NOMO-1 treated with DMSO at 0.1 percent for 48 hours (cell line): Measurements from ENCODE around the gene RND1.
"Not testable (repeated sequence)": the region's sequence is repeated elsewhere in the genome, so short reads cannot be mapped to it uniquely, and the experiment has no call there.

Source experiments
- DNase-seq: peaks from one replicate; lab custom pipeline; 2025; ENCODE audit not compliant: unreplicated experiment; lab: John Stamatoyannopoulos, UW

Gene RND1

DNA sequence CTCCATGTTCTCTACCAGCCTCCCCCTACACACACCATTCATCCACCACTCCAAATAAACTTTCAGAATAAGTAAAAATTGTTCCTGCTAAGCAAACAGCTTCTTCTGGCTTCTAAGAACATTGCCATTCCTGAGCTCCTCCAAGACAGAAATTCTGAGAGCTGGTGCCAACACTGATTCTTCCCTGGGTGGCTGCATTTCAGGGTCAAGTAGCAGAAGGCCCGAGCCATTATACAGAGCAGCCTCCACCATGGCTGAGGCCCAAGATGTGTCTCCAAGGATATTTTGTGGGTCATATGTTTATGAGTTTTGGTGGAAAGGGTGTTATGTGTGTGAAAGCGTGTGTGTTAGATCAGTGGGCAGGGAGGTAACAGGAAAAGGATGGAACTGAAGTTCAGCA is 3.5 kb upstream of the RND1 start:
- DNase-seq: no peak

DNA sequence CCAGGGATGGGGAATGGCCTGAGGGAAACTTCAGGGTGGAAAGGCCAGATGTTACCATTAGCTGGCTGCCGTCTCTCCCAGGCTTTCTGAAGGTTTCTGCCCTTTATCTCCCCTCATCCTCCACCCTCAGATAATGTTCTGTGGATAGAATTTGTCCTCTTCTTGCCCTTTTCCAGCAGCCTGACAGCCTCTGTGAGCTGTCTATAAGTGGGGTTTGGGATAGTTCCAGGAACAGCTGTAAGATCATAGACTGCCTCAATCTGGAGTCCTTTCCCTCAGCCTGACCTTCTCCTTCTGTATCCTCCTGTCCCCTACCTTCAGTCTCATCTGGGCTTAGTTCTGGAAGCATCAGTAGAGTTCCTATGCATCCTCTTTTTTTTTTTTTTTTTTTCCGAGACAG is 2.8 kb upstream of the RND1 start:
- DNase-seq: no peak

DNA sequence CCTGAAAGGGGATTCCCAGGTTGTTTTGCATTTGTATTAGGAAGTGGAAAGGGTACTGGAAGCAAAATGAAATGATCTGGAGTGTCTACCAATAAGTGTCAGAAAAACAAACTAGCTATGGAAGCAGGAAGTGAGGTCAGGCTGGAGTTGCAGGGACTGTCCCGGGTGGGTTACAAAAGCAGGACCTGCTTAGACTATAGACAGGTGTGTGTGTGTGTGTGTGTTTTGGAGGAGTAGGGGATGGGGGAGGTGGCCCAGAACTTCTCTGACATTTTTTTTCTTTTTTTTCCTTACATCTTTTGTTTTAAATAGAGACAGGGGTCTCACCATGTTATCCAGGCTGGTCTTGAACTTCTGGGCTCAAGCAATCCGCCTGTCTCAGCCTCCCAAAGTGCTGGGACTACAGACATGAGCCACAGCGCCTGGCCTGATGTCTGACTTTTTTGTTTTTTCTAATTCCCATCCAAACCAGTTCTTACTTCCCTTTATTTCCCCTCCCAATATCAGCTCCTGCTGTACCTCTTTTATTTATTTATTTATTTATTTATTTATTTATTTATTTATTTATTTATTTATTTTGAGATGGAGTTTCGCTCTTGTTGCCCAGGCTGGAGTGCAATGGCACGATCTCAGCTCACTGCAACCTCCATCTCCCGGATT is 512 bp upstream of the RND1 start:
- no peak for DNase-seq

DNA sequence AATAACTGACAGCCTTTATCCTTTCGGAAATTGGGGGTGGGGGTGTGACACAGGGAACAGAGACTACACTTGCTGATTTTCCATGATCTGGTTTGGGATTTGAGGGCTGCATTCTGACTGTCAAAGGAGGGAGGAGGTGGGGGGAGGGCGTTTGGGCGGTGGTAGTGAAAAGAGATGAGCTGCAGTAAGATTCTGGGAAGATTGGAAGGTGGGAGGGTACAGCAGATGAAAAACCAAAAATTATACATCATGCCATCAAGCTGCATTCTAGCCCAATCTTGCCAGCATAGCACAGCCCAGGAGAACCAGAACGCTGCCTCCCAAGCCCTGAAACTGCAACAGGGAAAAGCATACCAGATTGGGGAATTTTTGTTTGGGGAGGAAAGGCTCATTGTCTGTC is 2.4 kb downstream of the RND1 start:
- DNase-seq: no peak

DNA sequence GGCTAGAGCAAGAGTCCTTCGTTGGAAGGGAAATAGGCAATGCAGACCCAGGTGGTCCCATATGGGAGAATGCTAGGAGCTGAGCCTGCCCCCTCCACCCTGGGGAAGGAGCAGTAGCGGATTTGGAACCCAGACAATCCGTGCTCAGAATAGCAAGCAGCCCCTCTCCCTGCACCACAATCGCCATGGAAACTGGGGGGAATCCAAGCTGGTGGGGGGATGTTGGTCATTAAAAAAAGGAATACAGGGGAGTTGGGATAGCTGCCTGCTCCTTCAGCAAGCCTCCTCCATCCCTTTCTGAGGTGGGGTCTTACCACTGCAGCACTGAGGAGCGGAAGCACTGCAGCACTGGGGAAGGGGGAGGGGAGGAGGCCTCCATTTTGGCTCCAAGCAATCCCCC is 2.9 kb downstream of the RND1 start:
- DNase-seq: no peak

DNA sequence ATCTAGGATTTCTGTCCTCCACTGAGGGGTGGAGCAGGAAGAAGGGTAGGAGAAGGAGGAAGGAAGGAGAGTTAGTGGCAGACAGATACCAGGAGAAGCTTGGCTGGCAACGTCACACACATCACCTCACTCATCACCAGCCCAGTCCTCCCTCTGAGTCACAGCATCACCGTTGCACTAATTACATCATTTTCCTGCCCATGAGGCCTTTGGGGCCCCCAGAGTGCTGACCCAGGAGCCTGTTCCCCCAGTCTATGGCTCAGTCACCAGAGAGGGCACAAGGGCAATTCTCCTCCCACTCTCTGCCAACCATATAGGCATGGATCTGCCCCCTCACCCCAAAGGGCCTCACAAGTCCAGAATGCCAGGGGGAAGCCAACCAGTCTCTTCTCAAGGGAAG is 4.6 kb downstream of the RND1 start:
- DNase-seq: no peak

DNA sequence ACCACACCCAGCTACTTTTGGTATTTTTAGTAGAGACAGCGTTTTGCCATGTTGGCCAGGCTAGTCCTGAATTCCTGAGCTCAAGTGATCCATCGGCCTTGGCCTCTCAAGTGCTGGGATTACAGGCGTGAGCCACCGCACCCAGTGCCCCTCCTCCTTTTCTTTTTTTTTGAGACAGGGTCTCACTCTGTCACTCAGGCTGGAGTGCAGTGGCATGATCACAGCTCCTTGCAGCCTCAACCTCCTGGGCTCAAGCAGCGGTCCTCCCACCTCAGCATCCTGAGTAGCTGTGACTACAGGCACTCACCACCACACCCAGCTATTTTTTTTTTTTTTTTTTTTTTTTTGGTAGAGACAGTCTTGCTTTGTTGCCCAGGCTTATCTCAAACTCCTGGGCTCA is 5.4 kb downstream of the RND1 start:
- DNase-seq: not testable (repeated sequence)

DNA sequence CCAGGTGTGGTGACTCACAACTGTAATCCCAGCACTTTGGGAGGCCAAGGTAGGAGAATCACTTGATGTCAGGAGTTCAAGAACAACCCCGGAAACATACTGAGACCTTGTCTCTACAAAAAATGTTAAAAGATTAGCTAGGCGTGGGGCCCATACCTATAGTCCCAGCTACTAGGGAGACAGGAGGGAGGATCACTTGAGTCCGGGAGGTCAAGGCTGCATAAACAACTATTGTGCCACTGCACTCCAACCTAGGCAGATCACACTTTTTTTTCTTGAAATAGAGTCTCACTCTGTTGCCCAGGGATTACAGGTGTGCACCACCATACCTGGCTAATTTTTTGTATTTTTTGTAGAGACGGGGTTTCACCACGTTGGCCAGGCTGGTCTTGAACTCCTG is 6.1 kb downstream of the RND1 start:
- no peak for DNase-seq

DNA sequence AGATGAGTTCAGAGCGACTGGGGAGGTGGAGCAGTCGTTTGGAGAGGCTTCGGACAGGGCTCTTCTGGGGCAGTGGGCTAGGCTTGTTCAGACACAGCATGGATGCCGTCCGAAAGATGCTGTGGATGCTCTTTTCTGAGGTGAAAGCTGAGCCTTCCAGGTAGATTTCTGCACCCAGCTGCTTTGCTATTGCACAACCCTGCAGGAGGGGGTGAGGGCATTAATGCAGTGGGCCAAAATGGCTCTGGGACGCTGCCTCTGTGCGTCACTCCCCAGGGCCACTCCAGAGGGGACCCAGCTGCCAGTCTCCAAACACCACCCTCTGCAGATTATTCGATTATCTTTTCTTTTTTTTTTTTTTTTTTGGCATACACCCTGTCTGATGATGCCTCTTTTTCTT is 7.6 kb downstream of the RND1 start:
- DNase-seq: no peak

DNA sequence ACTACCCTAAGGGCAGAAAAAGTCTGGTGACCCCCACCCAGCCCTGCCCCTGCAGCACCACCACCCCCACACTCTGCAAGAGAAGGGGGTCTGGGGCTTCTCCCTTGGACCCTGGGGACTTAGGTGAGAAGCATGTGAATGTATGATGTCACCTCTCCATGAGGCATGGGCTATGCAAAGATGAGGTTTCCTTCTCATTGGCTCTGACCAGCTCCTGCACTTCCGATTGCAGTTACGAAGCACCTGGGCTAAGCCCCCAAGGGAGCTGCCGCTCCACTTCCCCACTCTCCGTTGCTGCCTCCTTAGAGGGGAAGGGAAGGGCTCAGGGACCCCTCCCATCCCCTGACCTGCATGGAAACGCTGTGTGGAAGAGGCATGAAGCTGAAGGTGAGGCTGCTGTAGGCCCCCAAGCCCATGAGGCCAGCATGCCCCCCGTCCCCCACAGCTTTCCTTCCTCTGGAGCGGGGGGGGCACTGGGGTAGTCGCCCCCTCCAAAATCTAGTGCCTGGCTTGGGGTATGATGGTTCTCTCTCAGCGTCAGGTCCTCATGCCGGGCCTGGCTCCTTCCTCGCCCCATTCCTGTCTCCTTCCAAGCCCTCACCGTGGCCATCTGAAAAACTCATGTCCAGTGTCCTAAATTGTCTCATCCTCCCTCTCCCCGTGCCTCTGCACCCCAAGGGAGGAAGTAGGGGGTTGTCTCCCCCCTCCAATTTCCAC is 8.2 kb downstream of the RND1 start:
- no peak for DNase-seq

DNA sequence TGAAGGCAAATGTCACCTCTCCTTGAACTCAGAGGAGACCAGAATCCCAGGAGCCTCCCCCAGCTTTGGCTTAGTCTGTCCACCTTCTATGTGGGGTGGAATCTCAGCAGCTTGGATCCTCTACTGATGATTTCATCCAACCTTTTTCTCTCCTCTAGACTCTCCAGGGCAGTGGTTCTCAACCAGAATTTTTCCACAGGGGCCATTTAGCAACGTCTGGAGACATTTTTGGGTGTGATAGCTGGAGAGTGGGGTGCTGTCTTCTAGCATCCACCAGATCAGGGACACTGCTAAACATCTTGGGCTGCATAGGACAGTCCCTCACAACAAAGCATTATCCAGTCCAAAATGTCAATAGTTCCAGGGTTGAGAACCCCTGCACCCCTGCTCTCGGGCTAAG is 9.3 kb downstream of the RND1 start:
- DNase-seq: no peak

DNA sequence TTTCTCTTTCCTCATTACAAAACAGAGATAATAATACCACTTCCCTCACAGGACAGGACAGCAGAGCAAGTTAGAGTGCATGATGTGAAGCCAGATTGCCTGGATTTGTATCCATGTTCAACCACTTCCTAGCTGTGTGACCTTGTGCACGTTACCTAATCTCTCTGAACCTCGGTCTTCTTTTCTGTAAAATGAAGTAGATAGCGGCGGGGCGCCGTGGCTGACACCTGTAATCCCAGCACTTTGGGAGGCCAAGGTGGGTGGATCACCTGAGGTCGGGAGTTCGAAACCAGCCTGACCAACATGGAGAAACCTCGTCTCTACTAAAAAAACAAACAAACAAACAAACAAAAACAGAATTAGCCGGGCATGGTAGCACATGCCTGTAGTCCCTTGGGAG is 10.7 kb downstream of the RND1 start:
- not testable (repeated sequence) for DNase-seq

DNA sequence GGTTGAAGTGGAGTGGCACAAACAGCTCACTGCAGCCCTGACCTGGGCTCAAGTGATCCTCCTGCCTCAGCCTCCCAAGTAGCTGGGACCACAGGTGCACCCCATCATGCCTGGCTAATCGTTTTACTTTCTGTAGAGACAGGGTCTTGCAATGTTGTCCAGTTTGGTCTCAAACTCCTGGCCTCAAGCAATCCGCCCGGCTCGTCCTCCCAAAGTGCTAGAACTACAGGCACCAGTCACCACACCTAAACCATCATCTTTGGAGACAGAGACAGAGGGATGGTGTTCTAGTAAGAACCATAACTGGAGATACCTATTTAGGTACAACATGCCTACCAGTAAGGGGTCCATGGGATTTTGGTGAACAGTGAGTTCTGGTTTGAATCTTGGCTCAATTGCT is 11.2 kb downstream of the RND1 start:
- DNase-seq: no peak

DNA sequence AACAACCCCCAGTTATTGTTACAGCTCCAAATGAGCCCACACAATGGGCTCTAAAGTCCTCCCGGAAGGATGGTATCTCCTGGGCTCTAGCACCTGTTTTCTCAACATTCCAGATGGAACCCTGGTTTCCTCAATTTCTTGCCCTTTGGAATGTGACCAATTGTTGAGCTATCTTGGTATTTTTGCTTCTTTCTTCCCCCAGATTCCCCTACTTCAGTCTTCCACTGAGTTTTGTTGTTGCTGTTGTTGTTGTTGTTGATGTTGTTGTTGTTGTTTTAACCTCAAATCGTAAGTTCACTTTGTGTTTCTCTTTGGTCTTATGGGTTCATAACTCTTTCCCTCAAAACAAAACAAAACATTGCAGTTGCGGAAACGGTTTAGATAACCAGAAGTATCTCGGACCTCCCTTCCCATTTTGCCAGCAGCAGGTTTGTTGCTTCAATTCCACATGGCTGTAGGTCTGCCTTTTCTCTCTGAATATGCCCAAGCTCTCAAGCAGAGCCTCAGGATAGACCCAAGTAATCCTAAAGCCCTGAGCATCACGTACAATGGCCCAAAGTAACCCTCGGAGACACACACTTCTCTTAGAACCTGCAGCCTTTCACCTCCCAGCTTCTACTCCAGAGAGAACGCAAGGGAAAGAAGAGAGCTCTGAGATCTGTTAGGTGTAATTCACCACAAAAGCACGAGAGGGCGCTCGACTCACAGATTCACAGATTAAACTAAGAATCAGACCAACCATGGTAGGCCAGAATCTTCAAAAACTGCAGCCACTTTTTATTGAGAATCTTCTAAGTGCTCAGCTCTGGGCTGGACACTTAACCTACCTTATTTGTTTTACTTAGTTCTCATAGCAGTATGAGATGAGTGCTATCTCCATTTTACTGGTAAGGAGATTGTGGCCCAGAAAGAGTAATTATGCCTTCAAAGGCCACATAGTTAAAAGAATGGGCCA is 12.7 kb downstream of the RND1 start:
- DNase-seq: peak; percentile 88

DNA sequence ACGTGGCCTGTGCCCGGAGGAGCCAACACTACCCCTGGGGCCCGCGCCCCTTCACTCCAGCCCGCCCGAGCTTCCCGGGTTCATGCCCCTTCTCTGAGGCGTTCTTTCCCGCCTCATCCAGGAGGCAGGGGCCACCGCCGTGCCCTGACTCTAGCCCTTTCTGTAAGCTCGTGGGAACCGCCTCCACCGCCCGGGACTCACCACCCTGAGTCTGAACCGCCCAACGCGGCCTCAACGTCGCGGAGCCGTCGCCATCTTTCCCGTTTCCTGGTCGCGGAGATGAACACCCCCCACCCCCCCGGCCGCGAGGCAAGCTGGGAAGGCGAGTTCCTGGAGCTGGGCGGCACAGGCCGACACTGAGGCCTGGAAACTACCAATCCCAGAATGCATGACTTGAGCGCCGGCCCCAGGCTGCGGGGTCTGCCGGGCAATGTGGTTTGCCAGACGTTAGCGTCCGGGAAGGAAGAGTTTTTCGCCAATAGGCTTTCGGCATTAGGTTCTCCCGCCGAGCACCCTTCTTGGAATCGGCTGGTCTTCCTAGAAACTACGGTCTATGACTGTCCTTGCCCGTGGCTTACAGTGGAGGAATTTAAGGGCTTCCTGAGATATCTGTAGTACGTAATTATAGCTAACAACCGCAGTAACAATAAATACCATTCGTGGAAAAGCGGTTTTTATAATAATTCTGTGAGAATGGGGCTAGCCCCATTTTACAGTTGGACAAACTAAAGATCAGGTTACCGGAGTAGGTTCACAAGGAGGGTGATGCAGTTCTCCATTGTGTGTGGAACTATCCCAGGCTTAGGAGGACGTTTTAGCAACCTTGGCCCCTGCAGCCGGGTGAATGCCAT is 13.6 kb downstream of the RND1 start, which contains the start of gene DDX23:
Gene DDX23 (minus strand): TSS at position 281 of the 851 bp plus-strand sequence. CDS start 6,381 bp downstream, outside the sequence.
- DNase-seq: peak; percentile 97

DNA sequence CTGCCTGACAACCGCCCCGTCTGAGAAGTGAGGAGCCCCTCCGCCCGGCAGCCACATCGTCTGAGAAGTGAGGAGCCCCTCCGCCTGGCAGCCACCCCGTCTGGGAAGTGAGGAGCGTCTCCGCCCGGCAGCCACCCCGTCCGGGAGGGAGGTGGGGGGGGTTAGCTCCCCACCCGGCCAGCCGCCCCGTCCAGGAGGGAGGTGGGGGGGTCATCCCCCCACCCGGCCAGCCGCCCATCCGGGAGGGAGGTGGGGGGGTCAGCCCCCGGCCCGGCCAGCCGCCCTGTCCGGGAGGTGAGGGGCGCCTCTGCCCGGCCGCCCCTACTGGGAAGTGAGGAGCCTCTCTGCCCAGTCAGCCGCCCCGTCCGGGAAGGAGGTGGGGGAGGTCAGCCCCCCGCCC is 23.6 kb downstream of the RND1 start:
- DNase-seq: not testable (repeated sequence)

DNA sequence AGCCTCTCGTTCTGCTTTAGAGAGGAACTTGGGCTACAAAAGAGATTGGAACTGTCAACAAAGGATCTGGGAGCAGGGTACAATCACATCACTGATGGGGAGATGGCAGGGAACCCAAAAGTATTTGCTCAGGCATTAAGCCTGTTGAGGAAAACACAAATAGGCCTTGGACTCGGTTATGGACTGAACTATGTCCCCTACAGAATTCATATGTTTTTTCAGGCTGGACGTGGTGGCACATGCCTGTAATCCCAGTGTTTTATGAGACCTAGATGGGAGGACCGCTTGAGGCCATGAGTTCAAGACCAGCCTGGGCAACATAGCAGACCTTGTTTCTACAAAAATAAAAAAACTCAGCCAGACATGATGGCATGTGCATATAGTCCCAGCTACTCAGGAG is 27.6 kb downstream of the RND1 start:
- no peak for DNase-seq

DNA sequence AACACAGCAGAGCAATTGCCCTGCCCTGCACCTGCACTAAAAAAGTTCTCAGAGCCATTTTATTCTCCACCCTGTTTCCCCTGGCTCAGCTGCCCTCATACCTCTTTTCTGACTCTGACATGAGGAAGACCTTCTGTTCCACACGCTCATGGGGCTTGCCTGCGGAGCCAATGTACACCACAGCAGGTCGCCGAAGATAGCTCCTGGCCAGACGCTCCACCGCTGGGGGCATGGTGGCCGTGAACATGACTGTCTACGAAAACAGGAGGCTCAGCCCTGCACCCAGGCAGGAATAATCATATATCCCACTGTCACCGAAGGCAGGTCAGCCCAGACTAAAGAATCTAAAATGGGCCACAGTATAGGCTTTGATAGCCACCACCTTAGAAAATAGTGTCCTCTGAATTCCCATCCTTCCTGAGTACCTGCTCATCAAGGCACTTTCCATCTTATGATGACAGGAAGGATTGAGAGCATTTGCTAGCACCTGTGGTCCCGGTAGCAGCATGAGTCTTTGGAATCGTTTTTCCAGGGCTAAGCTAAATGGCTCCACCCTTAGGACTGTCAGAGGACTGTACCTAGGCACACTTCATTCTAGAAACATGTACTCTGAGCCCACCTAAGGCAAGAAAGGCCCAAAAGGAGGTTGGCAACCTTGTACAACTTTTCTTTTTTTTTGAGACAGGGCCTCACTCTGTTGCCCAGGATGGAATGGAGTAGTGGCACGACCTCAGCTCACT is 33.2 kb downstream of the RND1 start:
- no peak for DNase-seq

DNA sequence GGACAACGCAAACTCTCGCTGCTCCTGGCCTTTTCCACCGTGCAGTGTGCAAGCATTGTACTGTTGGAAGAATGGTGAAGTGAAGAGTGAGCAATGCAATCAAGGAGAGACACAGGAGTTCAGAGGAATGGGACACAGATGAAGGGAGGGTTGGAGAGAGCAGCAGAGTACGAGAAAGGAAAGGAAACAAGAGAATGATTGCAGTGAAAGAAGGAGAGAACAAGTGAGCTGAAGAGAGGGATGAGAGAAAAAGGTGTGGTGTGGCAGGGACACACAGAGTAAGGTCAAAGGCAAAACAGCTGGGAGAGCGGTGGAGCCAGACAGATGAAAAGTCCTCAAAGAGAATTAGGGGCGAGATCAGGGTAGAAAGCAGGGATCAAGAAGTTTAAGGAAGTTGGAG is 34.4 kb downstream of the RND1 start:
- no peak for DNase-seq
